Tibial artery (tissue), 4 donors: ENCODE results near the gene LRRTM4.

Experiments used
- DNase-seq, 2 donors: peaks; one replicate each; pipeline ENCODE4 v3.0.0-alpha.2; 2019
- H3K27ac ChIP-seq, 2 donors: fragments of 200-600 bp; sonication (generic) in 1 of 2; 1 replicate in 1 of 2; 2 replicates in 1 of 2; pipeline ENCODE4 v1.5.1; 2018 to 2019; ENCODE audit warnings: mild to moderate bottlenecking in 1 of 2
- H3K27me3 ChIP-seq, 2 donors: fragments of 200-600 bp; sonication (generic) in 1 of 2; one replicate each; pipeline versions ENCODE4 v1.5.1 to v1.6.0; 2016 to 2019
- H3K36me3 ChIP-seq, 3 donors: fragments of 200-600 bp; sonication (generic) in 2 of 3; one replicate each; pipeline ENCODE4 v1.5.1; 2016 to 2019; ENCODE audit warnings: mild to moderate bottlenecking in 2 of 3
- H3K4me1 ChIP-seq, 4 donors: fragments of 200-600 bp; sonication (generic) in 2 of 4; 1 replicate in 3 of 4; 2 replicates in 1 of 4; pipeline ENCODE4 v1.5.1; 2016 to 2019
- H3K4me3 ChIP-seq, 2 donors: fragments of 200-600 bp; sonication (generic) in 1 of 2; 1 replicate in 1 of 2; 2 replicates in 1 of 2; pipeline ENCODE4 v1.5.1; 2018 to 2019; ENCODE audit warnings: mild to moderate bottlenecking in 2 of 2
- H3K9me3 ChIP-seq, 3 donors: fragments of 200-600 bp; sonication (generic) in 1 of 3; one replicate each; pipeline ENCODE4 v1.5.1; 2016 to 2019
- intact Hi-C: fragments of 100-400 bp; cut with DNase I; formaldehyde crosslinking; loops from one replicate; pipeline ENCODE4 v1.15.0; 2023; ENCODE audit warnings: low total_unique reads
- TF ChIP-seq, protein P1 (sequence below), 2 experiments: fragments of 200-600 bp in 1 of 2; fragments of 450-650 bp in 1 of 2; IDR thresholded peaks; one replicate each; pipeline ENCODE4 v1.5.1; 2017 to 2019; ENCODE audit warnings: antibody characterized with exemption in 2 of 2, mild to moderate bottlenecking in 1 of 2, moderate library complexity in 1 of 2

The LRRTM4 gene

DNA sequence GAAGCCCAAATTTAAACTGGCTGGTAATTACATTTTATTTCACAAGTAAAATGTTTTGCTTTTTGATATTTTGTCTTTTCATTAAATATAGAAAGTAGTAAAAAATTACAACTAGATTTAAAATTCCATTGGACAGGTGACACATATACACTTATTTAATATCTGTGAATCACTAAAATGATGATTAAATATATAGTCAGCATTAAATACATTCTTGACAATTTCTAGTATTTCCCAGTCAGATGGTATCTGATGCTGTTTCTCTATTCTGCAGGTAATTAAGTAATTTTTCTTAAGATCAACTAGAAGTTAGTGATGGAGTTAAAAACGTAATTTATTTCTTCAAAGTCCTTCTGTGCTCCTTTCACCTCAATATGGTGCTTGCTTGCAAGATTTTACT is 237.8 kb downstream of the LRRTM4 start:
- Histone ChIP-seq H3K27ac (no peak overlapping the region), H3K4me1 (no peaks in the 10 kb centered on the region), H3K9me3 (no peaks in the 10 kb centered on the region), H3K27me3 (no peaks in the 10 kb centered on the region), H3K4me3 (no peak overlapping the region), H3K36me3 (no peaks in the 10 kb centered on the region)
- TF ChIP-seq, protein P1, sequence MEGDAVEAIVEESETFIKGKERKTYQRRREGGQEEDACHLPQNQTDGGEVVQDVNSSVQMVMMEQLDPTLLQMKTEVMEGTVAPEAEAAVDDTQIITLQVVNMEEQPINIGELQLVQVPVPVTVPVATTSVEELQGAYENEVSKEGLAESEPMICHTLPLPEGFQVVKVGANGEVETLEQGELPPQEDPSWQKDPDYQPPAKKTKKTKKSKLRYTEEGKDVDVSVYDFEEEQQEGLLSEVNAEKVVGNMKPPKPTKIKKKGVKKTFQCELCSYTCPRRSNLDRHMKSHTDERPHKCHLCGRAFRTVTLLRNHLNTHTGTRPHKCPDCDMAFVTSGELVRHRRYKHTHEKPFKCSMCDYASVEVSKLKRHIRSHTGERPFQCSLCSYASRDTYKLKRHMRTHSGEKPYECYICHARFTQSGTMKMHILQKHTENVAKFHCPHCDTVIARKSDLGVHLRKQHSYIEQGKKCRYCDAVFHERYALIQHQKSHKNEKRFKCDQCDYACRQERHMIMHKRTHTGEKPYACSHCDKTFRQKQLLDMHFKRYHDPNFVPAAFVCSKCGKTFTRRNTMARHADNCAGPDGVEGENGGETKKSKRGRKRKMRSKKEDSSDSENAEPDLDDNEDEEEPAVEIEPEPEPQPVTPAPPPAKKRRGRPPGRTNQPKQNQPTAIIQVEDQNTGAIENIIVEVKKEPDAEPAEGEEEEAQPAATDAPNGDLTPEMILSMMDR (IDR thresholded peaks at IDR 0.05), result no peak
- intact Hi-C loops, result no loop called here
- no peak for DNase-seq

- Histone ChIP-seq H3K4me1 (no peaks in the 10 kb centered on the region), H3K4me3 (no peak overlapping the region), H3K27me3 (no peaks in the 10 kb centered on the region), H3K27ac (no peak overlapping the region), H3K36me3 (no peaks in the 10 kb centered on the region), H3K9me3 (no peaks in the 10 kb centered on the region)
- DNase-seq, result no peak
- intact Hi-C loops, result no loop called here
- TF ChIP-seq, protein P1 (IDR thresholded peaks at IDR 0.05), result no peak
Observed at GRCh38 chr2:77271262-77271661, 250.9 kb downstream of the LRRTM4 start.

- H3K4me3 ChIP-seq, result no peak overlapping the region
- no peaks in the 10 kb centered on the region for H3K4me1 ChIP-seq
- no peak for DNase-seq
- intact Hi-C loops, result no loop called here
- no peaks in the 10 kb centered on the region for H3K9me3 ChIP-seq
- TF ChIP-seq, protein P1 (IDR thresholded peaks at IDR 0.05), result no peak
- no peaks in the 10 kb centered on the region for H3K27me3 ChIP-seq
- H3K27ac ChIP-seq, result no peak overlapping the region
- H3K36me3 ChIP-seq, result no peaks in the 10 kb centered on the region
Observed at GRCh38 chr2:77270433-77270832, 251.7 kb downstream of the LRRTM4 start.

GRCh38 chr2:77268626-77269025 is 253.6 kb downstream of the LRRTM4 start:
- no peak overlapping the region for H3K27ac ChIP-seq
- H3K4me3 ChIP-seq, result no peak overlapping the region
- H3K4me1 ChIP-seq, result no peaks in the 10 kb centered on the region
- TF ChIP-seq, protein P1 (IDR thresholded peaks at IDR 0.05), result no peak
- no peaks in the 10 kb centered on the region for H3K36me3 ChIP-seq
- no peaks in the 10 kb centered on the region for H3K9me3 ChIP-seq
- intact Hi-C loops, result no loop called here
- no peak for DNase-seq
- no peaks in the 10 kb centered on the region for H3K27me3 ChIP-seq

- Histone ChIP-seq H3K4me3 (no peak overlapping the region), H3K4me1 (no peaks in the 10 kb centered on the region), H3K9me3 (no peaks in the 10 kb centered on the region), H3K27me3 (no peaks in the 10 kb centered on the region), H3K36me3 (no peaks in the 10 kb centered on the region), H3K27ac (no peak overlapping the region)
- intact Hi-C loops, result no loop called here
- TF ChIP-seq, protein P1 (IDR thresholded peaks at IDR 0.05), result no peak
- no peak for DNase-seq
Observed at GRCh38 chr2:77232909-77233425, 289.2 kb downstream of the LRRTM4 start.

GRCh38 chr2:77228391-77228790 is 293.8 kb downstream of the LRRTM4 start:
- no peak for DNase-seq
- intact Hi-C loops, result no loop called here
- TF ChIP-seq, protein P1 (IDR thresholded peaks at IDR 0.05), result no peak
- no peaks in the 10 kb centered on the region for H3K36me3 ChIP-seq
- no peak overlapping the region for H3K27ac ChIP-seq
- H3K4me3 ChIP-seq, result no peak overlapping the region
- H3K9me3 ChIP-seq, result no peaks in the 10 kb centered on the region
- H3K27me3 ChIP-seq, result no peaks in the 10 kb centered on the region
- H3K4me1 ChIP-seq, result no peaks in the 10 kb centered on the region
